Measurements from ENCODE around the gene ALS2.
A peak's percentile ranks its signal among the peaks of the same experiment; 100 is the strongest.

ALS2 gene

DNA sequence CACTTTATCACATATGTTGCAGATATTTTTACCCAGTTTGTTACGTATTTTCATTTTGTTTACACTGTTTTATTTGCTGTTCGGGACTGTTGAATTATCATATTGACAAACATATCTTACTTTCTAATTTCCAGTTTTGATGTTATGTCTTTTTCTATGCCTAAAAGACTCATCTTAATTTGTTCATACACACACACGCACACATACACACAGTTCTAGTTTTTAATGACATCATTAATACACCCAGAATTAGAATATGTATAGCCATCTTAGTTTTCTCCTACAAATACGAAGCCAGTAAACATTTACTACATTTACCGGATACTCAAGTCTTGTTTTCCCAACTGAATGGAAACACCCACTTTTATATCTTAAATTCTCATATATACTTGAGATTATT, 29.2 kb downstream of the ALS2 start:
- DNase-seq, result no peak

DNA sequence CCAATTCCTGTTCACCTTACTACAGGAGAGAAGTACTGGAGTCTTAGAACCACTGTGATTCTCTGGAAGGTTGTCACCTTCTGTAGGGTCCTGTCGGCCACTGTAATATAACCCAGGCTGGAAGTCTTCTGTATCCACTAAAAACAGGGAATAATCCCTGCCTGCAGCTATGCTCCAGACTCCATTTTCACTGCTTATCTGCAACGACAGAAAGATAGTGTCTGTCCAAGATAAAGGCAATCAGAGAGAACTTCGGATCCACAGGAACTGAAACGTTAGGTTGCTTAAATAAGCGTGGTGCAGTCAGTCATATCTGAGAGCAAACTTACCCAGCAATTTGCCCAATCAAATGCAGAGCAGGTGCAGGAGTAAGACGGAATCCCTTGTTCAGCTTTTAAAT, 34.2 kb downstream of the ALS2 start:
- no peak for DNase-seq

DNA sequence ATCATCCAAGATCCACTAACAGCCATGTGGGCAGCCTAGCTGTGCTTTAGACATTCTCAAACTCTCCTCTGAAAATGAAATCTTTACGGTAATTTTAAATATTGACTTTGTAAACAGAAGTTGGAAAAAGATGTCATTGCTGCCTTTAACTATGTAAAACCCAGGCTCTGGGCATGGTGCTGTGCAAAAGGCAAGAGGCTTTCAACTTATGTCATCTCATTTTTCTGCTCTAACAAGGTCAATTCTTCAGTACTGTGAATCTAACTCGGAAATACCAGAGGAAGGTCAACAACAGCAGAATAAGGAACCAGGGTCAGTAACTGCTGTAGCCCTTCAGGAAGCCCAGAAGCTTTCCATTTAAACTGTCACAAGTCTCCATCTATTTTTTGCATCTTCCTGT, 45.2 kb downstream of the ALS2 start:
- DNase-seq, result no peak

DNA sequence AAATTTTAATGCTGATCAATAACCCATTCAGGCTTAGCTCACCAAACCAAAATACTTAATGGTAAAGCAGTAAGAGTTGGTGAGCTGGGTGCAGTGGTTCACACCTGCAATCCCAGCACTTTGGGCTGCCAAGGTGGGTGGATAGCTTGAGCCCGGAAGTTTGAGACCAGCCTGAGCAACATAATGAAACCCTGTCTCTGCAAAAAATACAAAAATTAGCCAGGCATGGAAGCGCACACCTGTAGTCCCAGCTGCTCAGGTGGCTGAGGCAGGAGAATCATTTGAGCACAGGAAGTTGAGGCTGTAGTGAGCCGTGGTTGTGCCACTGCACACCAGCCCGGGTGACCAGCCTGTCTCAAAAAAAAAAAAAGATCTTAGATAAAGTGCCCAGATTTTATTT, 46.6 kb downstream of the ALS2 start:
- DNase-seq, result no peak

DNA sequence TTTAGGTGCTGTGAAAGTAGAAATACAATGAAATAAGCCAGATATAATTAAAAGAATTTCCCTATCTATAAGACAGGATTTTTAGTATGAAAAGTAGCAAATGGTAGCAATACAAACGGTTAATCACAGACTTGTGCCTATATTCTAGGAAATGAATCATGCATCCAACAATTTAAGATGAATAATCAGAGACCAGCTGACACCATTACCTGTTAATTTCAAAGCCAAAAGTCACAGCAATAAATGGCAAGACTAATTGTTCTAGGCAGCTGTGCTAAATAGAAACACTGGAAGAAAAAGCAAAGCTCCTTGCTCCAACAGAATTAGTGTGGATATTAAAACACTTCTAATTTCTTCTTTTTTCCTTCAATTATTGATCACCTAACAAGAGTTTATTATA, 47.2 kb downstream of the ALS2 start:
- no peak for DNase-seq

DNA sequence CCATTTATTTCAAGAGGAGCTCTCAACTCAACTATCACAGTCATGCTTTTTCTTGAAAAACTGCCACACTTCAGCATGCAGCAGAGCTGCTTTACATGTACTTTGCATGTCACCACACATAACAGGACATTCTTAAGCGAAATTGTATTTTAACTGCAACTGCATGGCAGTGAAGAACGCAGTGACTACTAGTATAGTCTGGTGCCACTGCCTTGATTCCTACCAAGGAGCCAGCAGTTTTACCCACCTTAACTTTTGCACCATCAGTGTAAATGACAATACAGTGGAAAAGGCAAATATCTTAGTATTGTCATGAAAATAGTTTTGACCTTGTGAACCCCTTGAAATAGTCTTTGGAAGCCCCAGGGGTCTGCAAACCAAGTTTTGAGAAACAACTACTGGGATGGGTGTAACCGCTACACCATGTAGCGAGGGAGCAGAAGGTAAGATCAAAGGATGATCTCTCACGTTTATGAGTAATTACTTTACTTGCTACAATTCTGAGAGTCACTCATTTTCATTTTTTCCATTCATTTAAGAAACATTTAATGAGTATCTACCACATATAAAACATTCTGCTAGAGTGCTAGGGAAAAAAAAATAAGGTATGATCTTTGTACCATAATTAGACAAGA, 50.0 kb downstream of the ALS2 start:
- DNase-seq, result no peak

DNA sequence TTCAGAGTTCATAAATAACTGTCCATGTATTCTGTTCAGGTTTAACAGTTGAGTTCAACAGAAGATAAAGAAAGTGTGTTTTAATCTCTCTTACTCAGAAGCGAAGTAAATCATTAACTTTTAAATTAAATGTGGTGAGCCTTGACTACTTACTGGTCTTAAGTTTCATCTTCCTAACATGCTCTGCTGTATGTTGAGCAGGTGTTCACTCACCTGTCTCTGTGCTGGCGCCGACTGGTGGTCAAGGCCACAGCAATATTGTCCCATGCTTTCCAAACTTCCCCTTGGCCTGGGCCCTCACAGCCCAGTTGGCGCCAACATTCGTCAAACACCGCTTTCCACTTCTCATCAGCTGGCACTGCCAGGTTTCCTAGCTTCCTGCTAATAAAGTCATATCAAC, 65.3 kb downstream of the ALS2 start:
- no peak for DNase-seq

DNA sequence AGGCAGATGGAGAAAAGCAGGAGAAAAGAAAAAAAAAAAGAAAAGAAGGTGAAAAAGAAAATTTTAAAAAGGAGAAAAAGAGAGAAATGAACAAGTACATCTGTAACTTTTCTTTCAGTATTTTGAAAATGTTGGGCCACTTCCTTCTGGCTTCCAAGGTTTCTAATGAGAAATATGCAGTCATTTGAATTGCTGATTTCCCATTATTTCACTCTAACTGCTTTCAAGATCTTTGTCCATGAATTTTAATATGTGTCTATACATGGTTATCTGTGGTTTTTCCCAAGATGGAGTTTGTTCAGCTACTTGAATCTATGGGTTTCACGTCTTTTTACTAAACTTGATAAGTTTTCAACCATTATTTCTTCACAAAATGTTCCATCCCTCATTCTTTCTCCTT, 68.0 kb downstream of the ALS2 start:
- DNase-seq, result no peak

DNA sequence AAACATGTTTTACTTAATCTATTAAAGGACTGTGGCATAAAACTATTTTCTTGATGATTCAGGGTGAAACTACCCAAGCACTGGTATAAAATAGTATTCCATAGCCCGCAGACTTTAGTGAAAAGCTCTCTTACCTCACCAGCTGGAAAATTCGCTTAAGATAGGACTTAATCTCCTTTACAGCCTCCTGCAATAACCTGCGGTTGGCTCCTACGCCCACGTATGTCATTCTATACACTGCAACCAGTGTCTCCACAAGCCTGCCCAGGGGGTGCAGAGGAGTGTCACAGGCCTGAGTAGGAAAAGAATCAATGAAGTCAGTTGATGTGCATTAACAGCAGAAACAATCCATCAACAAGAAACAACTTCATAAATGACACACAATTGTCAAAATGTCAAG, 71.0 kb downstream of the ALS2 start:
- DNase-seq, result no peak

DNA sequence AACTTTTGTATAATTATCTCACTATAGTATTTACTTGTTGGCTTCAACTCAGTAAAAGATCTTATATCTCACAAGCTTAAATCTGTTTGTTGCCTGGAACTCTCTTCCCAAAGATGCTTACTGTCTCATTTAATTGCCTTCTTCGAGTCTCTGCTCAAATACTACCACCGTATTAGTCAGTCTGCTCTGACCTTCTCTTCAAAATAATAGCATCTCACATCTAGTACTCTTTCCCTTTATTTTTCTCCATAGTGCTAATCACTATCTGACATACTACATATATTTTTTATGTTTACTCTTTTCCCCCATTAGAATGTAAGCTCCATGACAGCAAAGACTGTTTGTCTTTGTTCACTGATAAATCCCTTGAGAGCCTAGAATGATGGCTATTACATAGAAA, 71.7 kb downstream of the ALS2 start:
- no peak for DNase-seq

DNA sequence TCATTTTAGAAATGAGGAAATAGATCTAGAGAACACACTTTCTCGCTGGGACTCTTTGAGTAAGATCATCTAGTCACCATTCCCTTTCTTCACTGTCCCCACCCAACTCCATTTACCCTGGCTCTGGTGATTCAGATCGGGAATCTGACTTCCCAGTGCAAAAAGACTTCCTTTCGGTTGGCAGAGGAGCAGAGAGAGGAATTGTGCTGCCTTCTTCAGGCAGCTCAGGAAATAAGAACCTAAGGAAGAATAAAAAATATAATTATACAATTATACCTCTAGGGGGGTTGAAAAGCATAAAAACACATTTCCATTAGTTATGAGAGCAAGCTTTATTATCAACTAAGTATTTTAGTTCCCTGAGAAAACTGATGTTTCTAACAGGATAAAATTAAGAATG, 73.0 kb downstream of the ALS2 start:
- DNase-seq, result peak; percentile 67

DNA sequence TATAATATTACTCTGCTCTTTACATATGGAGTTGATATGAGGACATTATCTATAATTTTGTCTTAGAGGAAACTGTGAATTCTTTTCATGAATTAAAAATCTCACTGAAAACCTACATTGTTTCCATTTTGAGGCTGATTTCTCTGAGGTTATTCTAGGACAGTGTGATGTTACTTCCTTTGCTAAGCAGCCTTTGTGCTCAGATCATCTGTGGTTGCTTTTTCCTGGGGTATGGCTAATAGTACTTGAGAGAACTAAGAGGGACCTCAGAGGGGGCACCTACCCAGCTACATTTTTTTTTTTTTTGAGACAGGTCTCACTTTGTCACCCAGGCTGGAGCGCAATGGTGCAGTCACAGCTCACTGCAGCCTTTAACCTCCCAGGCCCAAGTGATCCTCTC, 73.6 kb downstream of the ALS2 start:
- DNase-seq, result no peak

DNA sequence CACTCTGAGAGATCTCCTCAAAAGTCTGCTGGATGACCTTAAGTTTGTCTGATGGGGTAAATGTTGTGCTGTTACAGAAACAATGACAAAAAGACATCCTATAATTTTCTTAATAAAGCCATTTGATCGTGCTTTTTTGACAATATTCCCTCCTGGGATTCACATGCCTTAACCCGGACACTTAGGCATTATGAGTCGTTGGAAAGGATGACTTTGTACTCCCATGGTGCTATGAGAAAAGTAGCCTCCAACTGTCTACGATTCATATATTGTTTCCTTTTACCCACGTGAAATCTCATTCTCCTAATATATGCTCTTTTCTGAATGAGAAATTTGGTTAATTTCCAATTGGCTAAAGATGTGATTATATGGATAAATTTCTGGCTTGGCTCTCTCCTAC, 76.2 kb downstream of the ALS2 start:
- peak; percentile 21 for DNase-seq

DNA sequence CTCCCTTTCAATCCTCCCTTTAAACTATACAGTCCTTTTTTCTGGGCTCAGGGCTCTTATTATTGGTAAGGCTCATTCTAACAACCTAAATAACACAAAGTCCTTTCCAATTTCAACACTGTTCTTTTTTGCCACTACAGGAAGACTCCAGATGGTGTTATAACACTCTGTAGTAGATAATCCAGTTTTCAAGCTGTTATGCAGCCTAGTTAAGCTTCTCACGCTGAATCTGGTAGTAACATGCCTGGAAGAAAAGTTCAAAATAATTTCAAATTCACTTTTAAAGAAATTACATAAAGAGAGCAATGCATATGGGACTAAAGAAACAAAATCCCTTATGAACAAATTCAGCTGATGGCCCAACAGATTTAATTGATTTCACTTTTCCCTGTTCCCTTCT, 79.1 kb downstream of the ALS2 start:
- no peak for DNase-seq

DNA sequence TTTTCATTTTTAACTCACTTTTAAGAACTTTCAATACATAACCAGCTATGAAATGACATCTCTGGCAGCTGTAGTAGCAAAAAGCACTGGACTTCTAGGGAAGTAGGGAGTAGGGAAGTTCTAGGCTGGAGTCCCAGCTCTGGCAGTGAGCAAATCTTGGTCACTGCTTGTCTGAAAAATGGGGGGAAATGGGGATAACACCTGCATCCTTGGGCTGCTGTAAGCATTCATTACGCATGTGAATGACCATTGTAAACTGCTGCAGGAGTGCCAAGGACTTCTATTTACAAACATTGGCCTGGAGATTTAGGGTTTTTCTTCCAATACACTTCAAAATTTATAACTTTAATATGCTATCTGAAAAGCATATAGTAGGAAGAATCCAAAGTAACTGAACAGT, 81.3 kb downstream of the ALS2 start:
- no peak for DNase-seq

DNA sequence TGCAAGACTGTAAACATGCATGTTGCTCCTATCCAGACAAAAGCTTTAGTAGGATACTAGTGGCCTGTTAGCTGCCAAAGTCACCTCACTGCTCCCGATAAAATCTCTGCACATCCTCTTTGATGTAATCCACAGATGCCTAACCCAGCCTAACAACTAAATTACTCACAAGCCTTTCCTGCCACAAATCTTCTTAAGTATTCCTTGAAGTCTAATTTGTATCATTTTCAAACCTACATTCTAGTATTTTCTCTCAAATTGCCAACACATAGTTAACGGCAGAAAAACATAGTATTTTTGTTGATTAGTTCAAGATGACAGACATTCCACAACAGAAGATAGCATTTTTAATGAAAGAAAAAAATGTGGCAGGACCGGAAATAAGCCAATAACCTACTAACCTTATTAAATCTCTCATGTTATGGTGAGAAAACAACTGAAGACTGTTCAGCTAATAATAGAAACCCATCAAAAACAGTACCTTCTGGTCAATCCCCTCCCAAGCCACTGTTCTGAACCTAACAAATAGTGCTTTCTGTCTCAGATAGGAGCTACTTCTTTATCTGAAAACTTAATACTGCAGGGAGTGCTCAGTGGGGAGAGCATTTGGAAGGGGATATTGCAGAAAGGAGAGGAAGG, 82.0 kb downstream of the ALS2 start, which contains the start of gene MPP4:
TSS of gene MPP4 (minus strand) at position 57 of the 639 bp plus-strand sequence. CDS start 4,690 bp downstream, outside the sequence.
- peak; percentile 88 for DNase-seq

DNA sequence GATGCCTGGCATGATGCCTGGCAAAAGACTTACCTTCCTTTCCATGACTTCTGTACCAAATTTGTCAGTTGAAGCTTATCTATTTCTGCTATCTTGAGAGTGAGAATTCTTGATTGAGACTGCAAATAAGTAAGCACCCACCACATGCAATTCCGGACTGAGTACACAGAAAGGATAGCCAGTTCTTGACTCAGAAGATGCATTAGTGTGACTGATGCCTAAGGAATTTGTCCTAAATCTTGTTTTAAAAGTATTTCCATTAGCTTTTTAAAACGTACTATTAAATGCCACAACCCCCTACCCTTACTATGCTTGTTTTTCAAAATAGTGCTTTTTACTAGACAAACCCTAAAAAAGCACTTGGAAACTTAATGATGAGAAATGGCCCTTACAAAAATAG, 82.8 kb downstream of the ALS2 start:
- peak; percentile 89 for DNase-seq

DNA sequence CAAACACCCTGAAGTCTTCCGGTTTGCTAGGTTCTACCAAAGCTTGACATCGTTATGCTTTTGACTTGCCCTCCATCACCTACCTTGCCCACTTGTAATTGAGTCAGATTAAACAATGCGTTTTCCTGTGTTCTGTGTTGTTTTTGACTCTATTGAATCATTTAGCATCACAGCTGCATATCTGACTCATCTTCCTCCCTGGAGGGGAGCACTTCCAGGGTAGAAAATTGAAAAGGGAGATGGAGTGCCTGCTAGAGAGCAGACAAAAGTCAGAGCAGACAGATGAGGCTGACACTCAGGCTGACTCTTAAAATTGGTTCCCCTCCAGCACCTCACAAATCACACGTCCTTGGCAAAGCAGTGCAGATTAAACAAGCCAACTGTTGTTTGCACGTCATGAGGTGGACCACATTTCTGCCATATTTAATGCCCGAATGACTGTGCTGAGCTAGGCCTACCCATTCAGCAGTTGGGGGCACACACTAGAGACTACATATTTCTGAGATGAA, 84.5 kb downstream of the ALS2 start:
- DNase-seq, result peak; percentile 98

DNA sequence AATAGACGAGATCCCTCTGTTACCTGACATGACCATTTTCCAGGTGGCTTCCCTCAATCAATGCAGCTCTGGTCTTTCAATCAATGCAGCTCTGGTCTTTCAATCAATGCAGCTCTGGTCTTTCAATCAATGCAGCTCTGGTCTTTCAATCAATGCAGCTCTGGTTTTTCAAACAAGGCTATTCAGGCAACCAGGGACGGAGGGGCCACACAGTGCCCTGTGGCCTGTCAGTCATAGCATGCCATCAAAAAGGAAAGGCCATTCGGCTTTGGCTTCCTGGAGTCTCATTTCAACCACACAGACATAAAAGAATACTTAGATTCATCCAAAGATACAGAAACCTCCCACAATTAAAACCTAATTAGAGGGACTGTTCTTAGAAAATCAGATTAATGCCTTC, 95.6 kb downstream of the ALS2 start:
- no peak for DNase-seq

DNA sequence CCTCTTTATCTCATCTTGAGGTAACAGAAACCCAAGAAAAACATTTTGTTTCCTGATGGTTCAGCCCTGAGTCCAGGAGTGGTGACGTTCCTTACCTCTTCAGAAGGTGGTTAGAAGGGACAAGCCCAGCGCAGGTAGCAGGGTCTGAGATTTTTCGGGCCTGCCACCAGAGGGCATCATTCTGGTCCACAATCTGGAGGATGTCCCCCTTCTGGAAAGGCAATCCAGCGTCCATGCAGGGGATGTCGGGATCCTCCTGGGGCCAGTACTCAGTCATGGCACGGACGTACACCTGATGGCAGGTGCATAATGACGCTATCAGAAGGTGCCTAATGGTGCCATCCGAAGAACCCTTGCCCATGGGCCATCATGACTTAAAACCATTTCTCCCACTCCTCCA, 100.0 kb downstream of the ALS2 start:
- no peak for DNase-seq

DNA sequence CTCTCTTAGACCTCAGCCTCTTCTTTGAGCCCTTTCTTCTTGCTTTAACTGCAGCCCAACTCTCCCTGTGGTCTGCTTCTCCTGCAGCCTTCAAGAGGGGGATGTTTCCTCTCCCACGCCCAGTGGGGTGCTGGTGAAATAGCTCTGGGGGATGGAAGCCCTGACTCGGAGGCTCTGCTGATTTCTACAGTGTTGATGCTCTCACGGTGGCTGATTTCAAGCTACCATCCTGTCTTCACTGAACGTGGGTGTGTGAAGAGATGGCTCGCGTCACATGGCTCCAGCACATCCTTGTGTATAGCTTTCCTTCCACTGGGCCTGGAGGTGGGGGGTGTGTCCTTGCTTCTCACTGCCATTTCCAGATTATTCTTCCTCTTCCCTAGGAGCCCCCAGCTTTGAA, 102.3 kb downstream of the ALS2 start:
- DNase-seq, result no peak

DNA sequence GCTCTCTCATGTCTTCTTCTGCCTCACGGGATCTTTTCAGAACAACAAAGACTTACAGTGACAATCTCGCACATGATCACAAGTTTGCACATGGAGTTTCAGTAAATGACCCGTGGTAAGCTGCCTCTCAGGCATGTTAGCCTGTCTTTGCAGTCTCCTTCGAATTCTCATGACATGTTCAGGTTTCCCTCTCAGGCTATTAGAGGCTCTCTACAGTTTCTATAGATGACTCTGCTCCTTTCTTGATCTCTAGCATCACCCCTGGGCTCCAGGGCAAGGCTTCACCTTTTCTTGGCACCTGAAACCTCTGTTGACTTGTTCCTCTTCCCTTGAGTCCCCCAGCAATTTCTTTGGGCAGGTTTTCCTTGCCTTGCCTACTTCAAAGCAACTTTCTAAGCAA, 105.3 kb downstream of the ALS2 start:
- DNase-seq, result no peak

DNA sequence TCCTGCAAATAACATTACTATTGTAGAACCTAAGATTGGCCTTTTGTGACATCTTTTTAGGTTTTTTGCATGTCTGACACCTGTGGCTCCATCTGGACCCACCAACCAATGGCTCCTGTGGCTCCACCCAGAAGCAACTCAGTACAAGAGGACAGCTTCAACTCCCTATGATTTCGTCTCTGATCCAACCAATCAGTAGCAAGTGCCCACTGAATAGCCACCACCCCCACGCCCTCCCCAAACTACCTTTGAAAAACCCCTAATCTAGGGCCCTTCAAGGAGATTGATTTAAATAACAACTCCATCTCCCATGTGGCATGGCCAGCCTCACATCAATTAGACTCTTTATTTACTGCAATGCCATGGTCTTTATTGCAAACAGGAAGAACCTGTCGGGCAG, 105.9 kb downstream of the ALS2 start:
- DNase-seq, result no peak

DNA sequence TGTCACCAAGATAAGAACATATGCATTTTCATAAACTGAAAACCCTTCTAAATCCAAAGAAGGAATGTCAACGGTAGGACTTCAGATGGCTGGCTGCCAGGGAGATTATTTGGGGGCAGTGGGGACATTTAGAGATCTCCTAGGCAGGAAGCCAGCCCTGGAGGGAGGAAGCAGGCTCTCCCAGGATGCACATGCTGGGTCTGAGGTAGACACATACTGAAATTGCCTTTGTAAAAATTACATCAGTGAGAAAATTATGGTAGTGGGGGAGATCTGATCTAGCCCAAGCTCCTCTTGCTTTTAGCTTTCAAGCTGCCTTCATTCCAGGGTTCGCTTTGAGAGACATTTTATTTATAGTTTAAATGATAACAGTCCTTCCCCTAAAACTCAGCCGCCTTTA, 106.4 kb downstream of the ALS2 start:
- DNase-seq, result no peak

DNA sequence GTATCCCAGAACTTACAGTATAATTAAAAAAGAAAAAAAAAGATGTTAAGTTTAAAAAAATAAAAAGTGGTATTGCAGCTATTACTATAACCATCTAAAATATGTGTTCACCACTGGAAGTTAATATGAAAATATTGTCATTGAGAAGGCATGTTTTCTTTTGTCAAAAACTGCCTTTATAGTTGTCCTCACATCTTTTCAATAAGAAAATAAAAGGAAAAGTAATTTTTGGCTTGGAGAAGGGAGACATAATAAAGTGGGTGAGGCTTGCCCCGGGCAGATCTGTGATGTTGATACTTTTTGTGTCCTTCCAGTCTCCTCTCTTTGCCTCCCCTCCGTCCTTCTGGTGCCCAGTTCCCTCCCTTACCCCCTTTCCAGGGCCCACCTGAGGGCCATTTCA, 107.2 kb downstream of the ALS2 start:
- DNase-seq, result no peak
